H1 (cell line): ENCODE data around the gene GNL3L. TPM values are rescaled to one million over a fixed set of nuclear protein-coding genes. Genes with fewer than 3 reads are reported as not detected.

ENCODE experiments used
- CTCF ChIA-PET: fragments of 300-600 bp; sonication (Branson Sonifier 250); formaldehyde crosslinking; loops from one replicate; lab custom pipeline; 2021; ENCODE audit not compliant: partially characterized antibody; lab: Charles Lee
- POLR2A ChIA-PET: fragments of 300-600 bp; sonication (Branson Sonifier 250); formaldehyde crosslinking; loops from one replicate; lab custom pipeline; 2021; ENCODE audit warnings: inconsistent platforms; ENCODE audit not compliant: partially characterized antibody; lab: Charles Lee
- DNase-seq, 2 experiments: peaks; one replicate each; pipeline versions ENCODE4 v3.0.0 to v3.0.0-alpha.2; 2010 to 2022; ENCODE audit warnings: low spot score in 2 of 2, low read depth in 1 of 2, mixed read lengths in 1 of 2
- FAIRE-seq: peaks from 2 replicates; lab custom pipeline; 2011; peaks lifted over from hg19 to GRCh38; lab: Jason Lieb, UNC
- H2AFZ ChIP-seq: 2 replicates; pipeline ENCODE4 v1.8.1; 2012; ENCODE audit warnings: low read length, inconsistent platforms
- H2AK5ac ChIP-seq: 2 replicates; pipeline ENCODE4 v1.6.1; 2013; ENCODE audit warnings: low read depth, low read length
- H2BK120ac ChIP-seq: replicated peaks from 2 replicates; pipeline ENCODE3; 2013; ENCODE audit warnings: low read depth, low read length, inconsistent platforms
- H2BK12ac ChIP-seq: 2 replicates; pipeline ENCODE4 v1.6.1; 2013; ENCODE audit warnings: low read depth, low read length
- H2BK15ac ChIP-seq: 2 replicates; pipeline ENCODE4 v1.6.1; 2013; ENCODE audit warnings: low read length
- H2BK20ac ChIP-seq: 2 replicates; pipeline ENCODE4 v1.6.1; 2013; ENCODE audit warnings: low read length
- H2BK5ac ChIP-seq: 2 replicates; pipeline ENCODE4 v1.6.1; 2013; ENCODE audit warnings: low read depth, low read length
- H3K14ac ChIP-seq: 2 replicates; pipeline ENCODE4 v1.6.1; 2013; ENCODE audit warnings: inconsistent platforms; ENCODE audit not compliant: insufficient read length
- H3K18ac ChIP-seq: 2 replicates; pipeline ENCODE4 v1.6.1; 2013; ENCODE audit warnings: low read length; ENCODE audit errors: extremely low read depth
- H3K23ac ChIP-seq: 2 replicates; pipeline ENCODE4 v1.6.1; 2013; ENCODE audit warnings: inconsistent platforms; ENCODE audit not compliant: insufficient read length
- H3K23me2 ChIP-seq: 2 replicates; pipeline ENCODE4 v1.6.1; 2013; ENCODE audit warnings: low read depth, low read length
- H3K27ac ChIP-seq: 2 replicates; pipeline ENCODE4 v1.6.1; 2011; ENCODE audit warnings: low read depth, low read length, inconsistent platforms
- H3K27me3 ChIP-seq, 4 experiments: replicated peaks in 1 of 4; 1 replicate in 1 of 4; 2 replicates in 3 of 4; pipeline versions ENCODE4 v1.6.1 to v1.8.1; 2011 to 2013; ENCODE audit warnings: low read length in 3 of 4, mild to moderate bottlenecking in 3 of 4, inconsistent platforms in 2 of 4, mixed read lengths in 2 of 4, moderate library complexity in 1 of 4; ENCODE audit not compliant: control insufficient read depth in 3 of 4, insufficient read depth in 3 of 4; ENCODE audit errors: extremely low read depth in 1 of 4
- H3K36me3 ChIP-seq, 4 experiments: 2 replicates each; pipeline versions ENCODE4 v1.6.1 to v1.8.1; 2011 to 2013; ENCODE audit warnings: mild to moderate bottlenecking in 4 of 4, low read length in 3 of 4, moderate library complexity in 2 of 4, control low read depth in 1 of 4, inconsistent platforms in 1 of 4; ENCODE audit not compliant: insufficient read depth in 4 of 4, control insufficient read depth in 2 of 4
- H3K4ac ChIP-seq: replicated peaks from 2 replicates; pipeline ENCODE3; 2013; ENCODE audit warnings: low read length, low read depth, mixed read lengths, inconsistent platforms; ENCODE audit not compliant: insufficient read length
- H3K4me1 ChIP-seq, 4 experiments: replicated peaks in 1 of 4; 1 replicate in 1 of 4; 2 replicates in 3 of 4; pipeline versions ENCODE4 v1.6.1 to v1.8.1; 2011 to 2013; ENCODE audit warnings: low read length in 3 of 4, inconsistent platforms in 2 of 4, mixed read lengths in 1 of 4; ENCODE audit not compliant: insufficient read depth in 4 of 4, control insufficient read depth in 3 of 4
- H3K4me2 ChIP-seq, 2 experiments: 2 replicates each; pipeline versions ENCODE4 v1.6.1 to v1.8.1; 2011 to 2013; ENCODE audit warnings: low read depth in 2 of 2, low read length in 2 of 2, control low read depth in 1 of 2, inconsistent platforms in 1 of 2, mild to moderate bottlenecking in 1 of 2; ENCODE audit not compliant: insufficient read depth in 1 of 2
- H3K4me3 ChIP-seq, 4 experiments: fragments of 200-600, 300-600 bp in 1 of 4; sonication (generic), shearing (Covaris generic), sonication (Bioruptor Twin) in 1 of 4; 2 replicates each; pipeline versions ENCODE4 v1.5.1 to v1.8.1; 2011 to 2016; ENCODE audit warnings: low read length in 4 of 4, low read depth in 3 of 4, control low read depth in 2 of 4, inconsistent platforms in 2 of 4, mild to moderate bottlenecking in 2 of 4, mixed read lengths in 1 of 4, moderate library complexity in 1 of 4; ENCODE audit not compliant: insufficient read depth in 2 of 4; ENCODE audit errors: extremely low read depth in 1 of 4
- H3K56ac ChIP-seq: replicated peaks from 2 replicates; pipeline ENCODE3; 2013; ENCODE audit warnings: low read depth, mild to moderate bottlenecking, mixed read lengths, low read length, inconsistent platforms; ENCODE audit not compliant: insufficient read length
- H3K79me1 ChIP-seq: 2 replicates; pipeline ENCODE4 v1.6.1; 2013; ENCODE audit warnings: low read depth, low read length, control low read depth
- H3K79me2 ChIP-seq, 2 experiments: 2 replicates each; pipeline versions ENCODE4 v1.6.1 to v1.8.1; 2012 to 2013; ENCODE audit warnings: low read length in 2 of 2, mild to moderate bottlenecking in 2 of 2, inconsistent platforms in 1 of 2; ENCODE audit not compliant: insufficient read depth in 2 of 2, control insufficient read depth in 1 of 2
- H3K9ac ChIP-seq, 4 experiments: replicated peaks in 1 of 4; 1 replicate in 1 of 4; 2 replicates in 3 of 4; pipeline versions ENCODE4 v1.6.1 to v1.8.1; 2011 to 2013; ENCODE audit warnings: low read depth in 3 of 4, low read length in 3 of 4, control low read depth in 2 of 4, mild to moderate bottlenecking in 2 of 4, moderate library complexity in 2 of 4, inconsistent platforms in 1 of 4; ENCODE audit errors: extremely low read depth in 1 of 4
- H3K9me3 ChIP-seq, 2 experiments: 2 replicates each; pipeline versions ENCODE4 v1.6.1 to v1.8.1; 2012 to 2013; ENCODE audit warnings: mild to moderate bottlenecking in 2 of 2, moderate library complexity in 2 of 2, control low read depth in 1 of 2, inconsistent platforms in 1 of 2, low read depth in 1 of 2, low read length in 1 of 2, mixed read lengths in 1 of 2; ENCODE audit not compliant: insufficient read depth in 2 of 2
- H4K20me1 ChIP-seq, 2 experiments: replicated peaks in 1 of 2; 2 replicates each; pipeline versions ENCODE3 to v1.8.1; 2011 to 2013; ENCODE audit warnings: inconsistent platforms in 2 of 2, low read length in 2 of 2, mild to moderate bottlenecking in 1 of 2; ENCODE audit not compliant: insufficient read depth in 2 of 2, control insufficient read depth in 1 of 2
- H4K5ac ChIP-seq: 2 replicates; pipeline ENCODE4 v1.6.1; 2013; ENCODE audit warnings: low read length, low read depth, mixed read lengths, inconsistent platforms; ENCODE audit not compliant: insufficient read length
- H4K8ac ChIP-seq: 2 replicates; pipeline ENCODE4 v1.8.0; 2013; ENCODE audit warnings: mild to moderate bottlenecking, moderate library complexity, low read length, inconsistent platforms; ENCODE audit not compliant: insufficient read depth; ENCODE audit errors: extremely low read depth
- H4K91ac ChIP-seq: replicated peaks from 2 replicates; pipeline ENCODE3; 2013; ENCODE audit warnings: low read length, mixed read lengths, inconsistent platforms; ENCODE audit not compliant: insufficient read length
- HDAC2 ChIP-seq, 2 experiments: fragments of 300-600 bp in 1 of 2; sonication (generic) in 1 of 2; IDR thresholded peaks; 2 replicates each; pipeline ENCODE4 v1.6.1; 2011 to 2012; ENCODE audit warnings: low read depth in 2 of 2, low read length in 2 of 2, mild to moderate bottlenecking in 2 of 2, moderate library complexity in 2 of 2, borderline replicate concordance in 1 of 2, inconsistent platforms in 1 of 2
- JUN ChIP-seq: IDR thresholded peaks from 2 replicates; pipeline ENCODE4 v1.6.1; 2011; ENCODE audit warnings: low read depth, mild to moderate bottlenecking, improper control_type of control experiment, low read length
- KDM5A ChIP-seq: fragments of 200-600 bp; IDR thresholded peaks from 2 replicates; pipeline ENCODE4 v1.7.1; 2012; ENCODE audit warnings: mild to moderate bottlenecking, low read length, inconsistent platforms, mixed read lengths
- MAFK ChIP-seq: IDR thresholded peaks from 2 replicates; pipeline ENCODE4 v1.6.1; 2012; ENCODE audit warnings: low read depth, mild to moderate bottlenecking, improper control_type of control experiment, low read length
- RXRA ChIP-seq: IDR thresholded peaks from 2 replicates; pipeline ENCODE4 v1.6.1; 2011; ENCODE audit warnings: low read depth, mild to moderate bottlenecking, low read length, moderate library complexity; ENCODE audit not compliant: insufficient read depth
- SIN3A ChIP-seq, 2 experiments: IDR thresholded peaks in 1 of 2; conservative IDR thresholded peaks in 1 of 2; 2 replicates each; pipeline ENCODE4 v1.6.1; 2011 to 2012; ENCODE audit warnings: low read length in 2 of 2, improper control_type of control experiment in 1 of 2, low read depth in 1 of 2, mild to moderate bottlenecking in 1 of 2
- TAF1 ChIP-seq: IDR thresholded peaks from 2 replicates; pipeline ENCODE4 v1.6.1; 2011; ENCODE audit warnings: mild to moderate bottlenecking, low read depth, low read length
- TCF12 ChIP-seq: IDR thresholded peaks from 2 replicates; pipeline ENCODE4 v1.6.1; 2011; ENCODE audit warnings: low read depth, mild to moderate bottlenecking, low read length
- WGBS, 2 experiments: shearing (Covaris generic) in 1 of 2; methylation state at CpG; one replicate each; pipeline versions ENCODE4 v1.1.6 to v1.1.7; 2013 to 2015; ENCODE audit warnings: low lambda C conversion rate in 2 of 2, mixed read lengths in 2 of 2, inconsistent platforms in 1 of 2, low coverage in 1 of 2, missing lambda C conversion rate in 1 of 2; ENCODE audit not compliant: insufficient replicate concordance in 2 of 2, insufficient coverage in 1 of 2, insufficient read length in 1 of 2; ENCODE audit errors: extremely low coverage in 1 of 2, missing lambda C conversion rate in 1 of 2; 5-methylcytosine and 5-hydroxymethylcytosine counted together
- polyA plus RNA-seq, 7 experiments: library from polyadenylated mRNA; depleted of rRNA in 3 of 7; stranded (reverse) in 5 of 7; unstranded in 2 of 7; fragments of >200 nt in 5 of 7; fragments of 200-250 nt in 2 of 7; gene quantifications; 1 replicate in 5 of 7; 2 replicates in 1 of 7; 4 replicates in 1 of 7; pipeline versions ENCODE4 v1.2.1 to v1.2.3, GENCODE V29; 2011 to 2013; ENCODE audit warnings: missing spikeins in 2 of 7, mixed read lengths in 2 of 7
- total RNA-seq: library from RNA; stranded (reverse); fragmentation: NEBNext Ultra II Directional; extraction: Animal tissue kit (Norgen Biotek cat#: 25700); gene quantifications from 2 replicates; pipeline ENCODE4 v1.2.1, GENCODE V29; 2021

The GNL3L gene
- total and polyA plus RNA-seq, 2 of the 8 experiments (the other 6 are each of a cell fraction or from before 2014, with no cell fraction given), result 19.1 to 71.2 TPM

GRCh38 chrX:54561622-54562021 is 31.6 kb downstream of the GNL3L start:
- H3K79me2 ChIP-seq, result no peaks in the 10 kb centered on the region
- no peaks in the 10 kb centered on the region for H3K27me3 ChIP-seq
- H3K27ac ChIP-seq, result no peak overlapping the region
- FAIRE-seq, result no peak
- no peak overlapping the region for H3K56ac ChIP-seq
- peaks cover 5 to 40% (median 26%) of the 10 kb centered on the region in 4 experiments for H3K36me3 ChIP-seq
- no peak overlapping the region for H3K4me3 ChIP-seq
- H4K20me1 ChIP-seq, result peaks cover 0 to 1% of the 10 kb centered on the region in 2 experiments
- H3K18ac ChIP-seq, result no peak overlapping the region
- H3K9ac ChIP-seq, result no peak overlapping the region
- H3K79me1 ChIP-seq, result no peaks in the 10 kb centered on the region
- no peak for TF ChIP-seq JUN
- no peak for TF ChIP-seq HDAC2 (IDR thresholded peaks at IDR 0.05; ENCODE audit: borderline replicate concordance in 1 of 2, low read depth in 2 of 2, low read length in 2 of 2)
- TF ChIP-seq SIN3A (conservative IDR thresholded peaks at IDR 0.05 in 1 of 2, IDR thresholded peaks at IDR 0.05 in 1 of 2; ENCODE audit: low read depth in 1 of 2, low read length in 2 of 2), result no peak
- TF ChIP-seq TCF12, result no peak
- no peak for TF ChIP-seq MAFK
- no peak for TF ChIP-seq TAF1
- TF ChIP-seq RXRA, result no peak
- TF ChIP-seq KDM5A, result no peak
- POLR2A ChIA-PET, result interaction anchor here (2.3 kb wide), 1 partner anchor 10 kb away, joined by 8 read pairs; no protein-coding TSS in a partner anchor
- H2BK5ac ChIP-seq, result no peak overlapping the region
- no peaks in the 10 kb centered on the region for H3K23me2 ChIP-seq
- H3K14ac ChIP-seq, result no peak overlapping the region
- no peak overlapping the region for H2BK20ac ChIP-seq
- CTCF ChIA-PET, result no interaction called here
- H4K91ac ChIP-seq, result no peak overlapping the region
- no peak overlapping the region for H2BK15ac ChIP-seq
- H2AFZ ChIP-seq, result no peak overlapping the region
- H2BK12ac ChIP-seq, result no peak overlapping the region
- no peak overlapping the region for H3K4me2 ChIP-seq
- H3K4ac ChIP-seq, result no peak overlapping the region
- H4K8ac ChIP-seq, result no peak overlapping the region
- no peak overlapping the region for H4K5ac ChIP-seq
- H3K9me3 ChIP-seq, result no peaks in the 10 kb centered on the region
- no CpG with 5 or more reads among the region's 1 CpG for WGBS, 2 experiments
- no peak for DNase-seq
- no peak overlapping the region for H3K23ac ChIP-seq
- no peaks in the 10 kb centered on the region for H3K4me1 ChIP-seq
- H2AK5ac ChIP-seq, result no peak overlapping the region
- H2BK120ac ChIP-seq, result no peak overlapping the region
